Smooth muscle cell of the brain vasculature (primary cell): ENCODE results near the gene PAQR7.

Source experiments
- DNase-seq: peaks from one replicate; pipeline ENCODE4 v3.0.0-alpha.2; 2012; ENCODE audit warnings: low read depth, low spot score

The PAQR7 gene

DNA sequence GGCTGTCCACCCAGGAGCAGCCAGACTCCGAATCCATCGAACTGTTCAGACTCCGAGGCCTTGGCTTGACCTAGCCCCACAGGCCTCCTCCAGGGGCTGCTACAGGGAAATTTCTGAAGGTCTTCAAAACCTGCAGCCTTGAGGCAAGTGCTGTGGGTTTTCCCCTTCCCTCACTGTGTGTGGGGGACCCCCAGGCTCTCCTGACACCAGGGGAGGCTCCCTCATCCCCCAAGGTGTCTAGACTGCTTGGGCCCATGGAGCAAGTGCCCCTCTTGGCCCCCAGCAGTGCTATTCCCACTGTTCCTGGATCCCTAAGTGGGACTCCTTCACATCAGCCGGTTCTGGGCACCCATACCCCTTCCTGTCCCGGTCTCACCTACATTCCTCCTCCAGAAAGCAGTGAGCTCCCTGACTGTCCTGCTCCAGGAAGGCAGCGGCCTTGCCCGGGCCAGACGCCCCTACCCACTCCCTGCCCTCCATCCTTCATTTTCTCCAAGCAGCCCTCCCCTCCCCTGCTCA, 814 bp downstream of the PAQR7 start:
- DNase-seq: no peak

GRCh38 chr1:25874209-25874608, 1.3 kb downstream of the PAQR7 start:
- no peak for DNase-seq

GRCh38 chr1:25873120-25873519, 2.4 kb downstream of the PAQR7 start:
- DNase-seq: no peak

- no peak for DNase-seq
Measured at GRCh38 chr1:25872713-25873112, 2.8 kb downstream of the PAQR7 start.

DNA sequence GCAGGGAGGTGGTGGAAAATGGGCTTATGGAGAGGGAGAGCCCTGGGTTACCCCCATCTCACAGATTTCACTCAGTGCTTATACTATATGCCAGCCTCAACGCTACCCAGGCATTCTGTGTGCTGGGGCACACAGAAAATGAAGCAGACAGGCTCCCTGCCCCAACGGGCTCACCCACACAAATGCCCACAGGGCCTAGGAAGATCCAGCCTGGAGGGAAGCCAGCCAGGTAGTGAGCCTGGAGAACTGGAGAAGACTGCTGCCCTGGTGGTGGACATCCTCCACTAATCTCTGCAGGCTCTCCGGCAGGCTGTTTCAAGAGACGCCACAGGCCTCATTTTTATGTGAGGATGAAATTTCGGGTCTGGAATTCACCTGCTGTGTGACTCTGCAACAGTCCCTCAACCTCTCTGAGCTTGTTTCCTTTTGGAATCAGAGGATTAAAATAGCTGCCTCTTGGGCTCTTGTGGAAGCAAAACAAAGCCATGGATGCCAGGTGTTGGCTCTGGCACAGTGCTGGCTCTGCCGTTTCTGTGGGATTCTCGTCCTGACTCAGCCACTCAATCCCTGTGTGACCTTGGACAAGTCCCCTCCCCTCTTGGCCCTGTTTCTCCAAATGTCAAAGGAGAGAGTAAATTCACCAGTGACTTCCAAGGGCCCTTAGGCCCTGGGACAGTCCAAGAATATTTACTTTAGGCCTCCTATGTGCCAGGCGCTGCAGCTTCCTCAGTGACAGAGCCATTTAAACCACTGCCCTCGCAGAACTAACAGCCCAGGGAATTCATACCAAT, 3.6 kb downstream of the PAQR7 start:
- no peak for DNase-seq

GRCh38 chr1:25871086-25871703, 4.3 kb downstream of the PAQR7 start:
- DNase-seq: no peak

DNA sequence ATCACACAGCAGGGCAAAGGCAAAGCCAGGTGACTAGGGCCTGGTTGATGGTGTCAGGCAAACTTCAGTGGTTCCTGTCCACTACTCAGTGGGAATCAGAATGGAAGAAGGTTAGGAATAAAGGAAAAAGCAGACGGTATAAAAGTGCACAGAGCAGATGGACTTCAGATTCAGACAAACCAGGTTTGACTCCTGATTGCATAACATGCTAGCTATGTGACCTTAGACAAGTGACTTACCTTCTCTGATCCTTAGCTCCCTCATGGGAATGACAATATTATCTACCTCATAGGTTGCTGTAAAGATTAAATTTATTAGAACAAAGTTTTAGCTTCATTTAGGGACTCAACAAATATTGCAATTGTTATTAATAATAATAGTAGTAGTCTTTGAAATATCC, 4.9 kb downstream of the PAQR7 start:
- DNase-seq: no peak

DNA sequence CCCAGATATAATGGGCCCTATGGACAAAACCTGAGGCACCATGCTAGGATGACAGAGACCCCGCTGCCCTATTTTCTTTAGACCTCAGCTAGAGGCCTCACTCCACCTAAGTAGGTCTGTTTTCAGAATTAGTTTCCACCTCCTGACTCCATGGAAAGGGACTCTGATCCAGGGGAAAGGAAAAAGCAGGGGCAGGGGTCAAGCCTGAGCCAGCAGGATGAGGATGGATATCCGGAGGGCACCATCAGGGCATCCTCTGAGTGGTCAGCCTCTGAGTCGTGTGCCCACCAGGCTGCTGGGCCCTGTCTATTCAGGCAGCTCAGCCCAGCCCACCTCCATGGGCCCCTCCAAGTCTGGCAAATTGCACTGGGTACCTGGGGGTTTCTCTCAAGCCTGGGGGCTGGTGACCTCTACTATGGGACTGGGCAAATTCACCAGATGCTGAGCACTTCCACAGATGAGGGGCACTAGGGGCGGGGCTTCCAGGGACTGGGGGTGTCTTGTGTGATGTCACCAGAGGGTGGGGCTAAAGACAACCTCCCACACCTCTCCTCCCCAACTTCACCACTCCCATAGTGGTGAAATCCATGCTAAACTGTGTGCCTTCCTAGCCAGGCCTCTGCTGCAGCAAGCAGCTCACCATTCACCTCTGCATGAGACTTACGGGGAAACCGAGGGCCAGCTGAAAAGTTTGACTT, 5.5 kb downstream of the PAQR7 start:
- no peak for DNase-seq

- no peak for DNase-seq
Measured at GRCh38 chr1:25867210-25867991, 8.1 kb downstream of the PAQR7 start.

GRCh38 chr1:25866288-25866687, 9.2 kb downstream of the PAQR7 start:
- no peak for DNase-seq

DNA sequence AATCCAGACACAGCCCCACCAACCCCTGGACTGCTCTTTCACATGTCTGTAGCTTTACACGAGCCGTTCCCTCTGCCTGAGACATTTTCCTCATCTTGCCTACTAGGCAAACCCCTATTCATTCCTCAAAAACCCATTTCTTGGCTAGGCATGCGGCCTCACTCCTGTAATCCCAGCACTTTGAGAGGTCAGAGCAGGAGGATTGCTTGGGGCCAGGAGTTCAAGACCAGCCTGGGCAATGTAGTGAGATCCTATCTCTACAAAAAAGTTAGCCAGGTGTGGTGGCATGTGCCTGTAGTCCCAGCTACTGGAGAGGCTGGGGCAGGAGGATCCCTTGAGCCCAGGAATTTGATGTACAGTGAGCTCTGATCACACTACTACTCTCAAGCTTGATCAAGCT, 11.1 kb downstream of the PAQR7 start:
- DNase-seq: no peak

DNA sequence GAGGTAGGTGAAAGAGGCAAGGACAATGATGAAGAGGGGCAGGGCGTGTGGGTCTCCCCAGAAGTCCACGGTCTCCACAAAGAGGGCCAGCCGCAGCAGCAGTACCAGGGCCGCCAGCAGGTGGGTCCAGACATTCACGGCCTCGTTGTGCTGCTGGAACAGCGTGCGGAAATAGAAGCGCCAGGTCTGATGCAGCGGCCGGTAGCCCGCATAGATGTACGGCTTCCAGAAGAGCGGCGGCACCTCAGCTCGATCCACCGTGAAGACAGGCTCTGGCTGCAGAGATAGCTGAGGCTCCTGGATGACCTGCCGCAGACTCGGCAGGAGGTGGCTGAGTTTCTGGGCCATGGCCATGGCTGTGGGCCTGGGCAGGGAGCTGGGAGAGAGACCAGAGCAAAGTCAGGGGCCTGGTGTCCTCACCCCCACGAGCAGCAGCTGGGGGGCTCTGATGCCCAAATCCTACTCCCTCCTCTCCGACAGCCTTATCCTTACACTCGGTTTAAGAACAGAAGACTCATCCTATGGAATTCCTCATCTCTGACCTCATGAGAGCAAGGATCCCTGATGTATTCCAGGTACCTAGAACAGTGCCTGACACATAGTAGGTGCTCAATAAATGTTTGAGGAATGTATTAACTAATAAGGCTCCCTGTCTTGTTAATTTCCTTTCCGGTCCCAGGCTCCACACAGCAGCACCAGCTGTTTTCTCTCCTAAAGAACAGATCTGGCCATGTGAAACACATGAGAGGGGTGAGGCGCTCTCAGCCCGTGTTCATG, 11.8 kb downstream of the PAQR7 start:
- no peak for DNase-seq

DNA sequence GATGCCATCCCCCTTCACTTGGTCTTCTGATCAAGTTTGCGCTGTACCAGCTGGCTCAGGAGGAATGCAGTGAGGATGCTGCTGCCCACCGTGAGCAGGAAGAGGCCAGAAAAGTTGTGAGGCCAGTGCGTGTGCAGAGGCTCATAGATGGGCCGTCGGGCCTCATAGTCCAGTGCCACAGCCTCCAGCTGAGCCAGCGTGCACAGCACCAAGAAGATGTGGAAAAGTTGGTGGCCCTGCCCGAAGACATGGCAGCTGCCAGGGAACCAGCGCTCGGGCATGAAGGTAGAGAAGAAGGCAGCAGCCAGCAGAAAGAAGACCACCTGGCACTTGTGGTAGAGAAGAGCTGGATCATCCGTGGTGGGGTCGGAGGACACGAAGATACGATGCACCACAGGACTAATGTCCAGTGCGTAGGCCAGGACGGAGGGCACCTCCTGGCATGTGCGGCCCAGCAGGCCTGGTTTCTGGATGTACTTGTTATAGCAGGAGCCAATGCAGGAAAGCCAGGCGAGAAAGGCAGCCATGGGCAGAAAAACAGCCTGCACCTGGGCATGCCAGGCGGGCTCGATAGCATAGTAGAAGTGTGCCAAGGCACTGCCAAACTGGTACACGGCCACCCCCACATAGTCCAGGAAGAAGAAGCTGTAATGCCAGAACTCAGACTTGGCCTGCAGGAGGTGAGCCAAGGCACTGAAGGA, 12.6 kb downstream of the PAQR7 start:
- DNase-seq: no peak

GRCh38 chr1:25861316-25862286, 13.9 kb downstream of the PAQR7 start:
- no peak for DNase-seq

DNA sequence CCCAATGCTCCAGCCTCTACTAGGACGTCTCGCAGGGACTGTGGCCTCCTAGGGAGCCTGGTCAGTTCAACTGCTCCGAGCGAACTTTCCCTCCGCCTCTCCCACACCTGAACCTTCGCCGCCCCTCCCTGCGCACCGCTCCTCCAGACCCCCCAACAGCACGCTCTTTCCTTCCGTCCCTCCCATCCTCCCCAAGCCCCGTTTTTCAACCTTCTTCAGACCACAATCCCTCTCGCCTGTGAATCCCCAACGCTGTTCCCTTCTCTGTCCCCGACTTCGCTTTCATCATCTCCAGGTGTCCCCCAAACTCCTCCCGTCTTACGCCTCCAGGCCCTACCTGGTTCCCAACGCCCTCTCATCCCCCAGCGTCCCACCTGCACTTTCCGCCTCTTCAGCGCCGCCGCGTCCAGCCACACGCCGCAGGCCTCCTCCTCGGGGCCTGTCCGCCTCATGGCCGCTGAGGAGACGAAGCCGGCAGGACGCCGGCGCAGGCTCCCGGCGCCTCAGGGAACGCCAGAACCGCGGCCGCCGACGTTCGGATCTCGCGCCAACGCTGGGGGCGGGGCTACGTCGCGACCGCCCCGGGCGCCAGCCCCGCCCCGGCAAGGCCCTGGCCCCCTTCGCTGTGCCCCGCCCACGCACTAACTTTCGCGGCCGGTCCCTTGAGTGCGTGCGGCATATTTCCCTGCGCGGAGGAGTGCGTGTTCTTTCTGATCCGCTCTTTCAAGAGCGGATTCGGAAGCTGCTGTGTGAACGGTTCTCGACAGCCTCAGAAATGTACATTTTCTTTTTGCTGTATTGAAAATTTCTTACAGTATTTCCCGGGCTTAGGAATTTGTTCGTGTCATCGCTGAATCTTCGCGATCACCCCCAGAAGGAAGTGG, 16.4 kb downstream of the PAQR7 start, which contains the start of gene AUNIP:
TSS of gene AUNIP (minus strand) at position 552 of the 884 bp plus-strand sequence. CDS start at position 452, 100 bp downstream.
- DNase-seq: peak; percentile 47

DNA sequence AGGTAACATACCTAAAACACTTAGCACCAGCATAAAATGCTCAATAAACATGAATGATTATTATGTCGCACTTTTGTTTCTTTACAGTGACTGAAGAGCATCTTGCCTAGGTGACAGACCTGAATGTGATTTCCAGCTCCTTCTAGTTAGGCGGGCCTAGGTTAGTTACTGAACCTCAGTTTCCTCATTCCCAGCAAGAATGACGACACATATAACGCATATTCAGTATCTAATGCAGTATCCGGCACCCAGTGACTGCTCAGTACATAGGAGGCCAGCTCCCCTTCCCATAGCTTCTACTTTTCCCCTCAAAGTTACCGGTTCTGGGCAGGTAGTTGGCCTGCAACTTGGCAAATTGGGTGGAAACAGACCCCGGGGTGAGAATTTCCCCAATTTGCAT, 17.0 kb downstream of the PAQR7 start:
- DNase-seq: no peak

DNA sequence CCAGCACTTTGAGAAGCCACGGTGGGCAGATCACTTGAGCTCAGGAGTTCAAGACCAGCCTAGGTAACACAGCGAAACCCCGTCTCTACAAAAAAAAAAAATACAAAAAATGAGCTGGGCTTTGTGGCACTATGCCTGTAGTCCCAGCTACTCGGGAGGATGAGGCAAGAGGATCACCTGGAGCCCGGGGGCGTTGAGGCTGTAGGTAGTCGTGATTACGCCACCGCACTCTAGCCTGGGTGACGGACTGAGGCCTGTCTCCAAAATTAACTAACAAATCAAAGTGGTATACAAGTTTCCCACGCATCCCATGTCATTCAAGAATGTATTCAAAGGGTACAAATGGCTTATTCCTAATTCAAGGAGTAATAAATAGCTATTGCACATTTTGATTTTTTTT, 18.7 kb downstream of the PAQR7 start:
- no peak for DNase-seq

DNA sequence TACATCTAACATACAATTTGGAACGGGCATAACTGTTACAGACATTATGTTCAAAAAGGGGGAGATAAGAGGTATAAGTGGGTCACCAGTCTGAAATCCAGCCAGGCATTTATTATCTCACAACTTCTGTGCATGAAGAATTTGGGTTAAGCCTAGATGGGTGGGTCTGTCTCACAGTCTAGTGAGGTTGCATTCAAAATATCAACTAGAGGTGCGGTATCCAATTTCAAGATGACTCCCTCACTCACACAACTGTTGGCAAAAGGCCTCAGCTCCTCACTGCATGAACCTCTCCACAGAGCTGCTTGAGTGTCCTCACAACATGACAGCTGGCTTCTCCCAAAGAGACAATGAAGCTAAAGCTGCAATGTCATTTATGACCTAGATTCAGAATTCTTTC, 21.0 kb downstream of the PAQR7 start:
- no peak for DNase-seq
